Caco-2 (cell line): Measurements from ENCODE around the gene SEMA4B. TPM values are rescaled to one million over a fixed set of nuclear protein-coding genes. Genes with fewer than 3 reads are reported as not detected.

Source experiments
- BruUV-seq: library from RNA; stranded (reverse); fragments of 400-500 nt; replicated peaks from 2 replicates; lab custom pipeline; 2021; lab: Mats Ljungman, UMichigan
- CTCF ChIA-PET: fragments of 300-600 bp; sonication (Branson Sonifier 250); formaldehyde crosslinking; loops from one replicate; lab custom pipeline; 2022; ENCODE audit warnings: antibody characterized with exemption; lab: Charles Lee
- POLR2A ChIA-PET: fragments of 300-600 bp; sonication (Branson Sonifier 250); formaldehyde crosslinking; loops from one replicate; lab custom pipeline; 2022; ENCODE audit warnings: antibody characterized with exemption; lab: Charles Lee
- DNase-seq, 2 experiments: peaks; one replicate each; pipeline versions ENCODE4 v3.0.0 to v3.0.0-alpha.2; 2020 to 2022
- H3K27me3 ChIP-seq: replicated peaks from 2 replicates; pipeline ENCODE4 v1.6.0; 2011; ENCODE audit warnings: low read length; ENCODE audit not compliant: control insufficient read depth, insufficient read depth
- H3K36me3 ChIP-seq: 2 replicates; pipeline ENCODE4 v1.5.1; 2011; ENCODE audit warnings: low read length; ENCODE audit not compliant: control insufficient read depth, insufficient read depth
- H3K4me1 ChIP-seq: fragments of 250-450 bp; sonication (Bioruptor Pico); 2 replicates; pipeline ENCODE4 v1.5.1; 2020; ENCODE audit warnings: mild to moderate bottlenecking
- H3K4me3 ChIP-seq: 2 replicates; pipeline ENCODE4 v1.5.1; 2011; ENCODE audit warnings: low read depth, mild to moderate bottlenecking, control low read depth, low read length
- H3K9me3 ChIP-seq: fragments of 250-450 bp; sonication (Bioruptor Pico); 2 replicates; pipeline ENCODE4 v1.5.1; 2020; ENCODE audit warnings: mild to moderate bottlenecking, moderate library complexity
- H3K27ac Mint-ChIP-seq: one replicate; pipeline ENCODE4 v1.8.0; 2022; ENCODE audit warnings: mixed read lengths; ENCODE audit not compliant: unreplicated experiment
- H3K27me3 Mint-ChIP-seq: one replicate; pipeline ENCODE4 v1.8.0; 2022; ENCODE audit warnings: mixed read lengths; ENCODE audit not compliant: insufficient read depth, unreplicated experiment
- H3K36me3 Mint-ChIP-seq: one replicate; pipeline ENCODE4 v1.8.0; 2022; ENCODE audit warnings: mild to moderate bottlenecking, mixed read lengths; ENCODE audit not compliant: insufficient read depth, unreplicated experiment
- H3K4me1 Mint-ChIP-seq: one replicate; pipeline ENCODE4 v1.8.0; 2022; ENCODE audit warnings: low read depth, mixed read lengths; ENCODE audit not compliant: unreplicated experiment
- H3K4me3 Mint-ChIP-seq: one replicate; pipeline ENCODE4 v1.8.0; 2022; ENCODE audit warnings: mild to moderate bottlenecking, moderate library complexity, mixed read lengths; ENCODE audit not compliant: unreplicated experiment
- H3K9me3 Mint-ChIP-seq: one replicate; pipeline ENCODE4 v1.8.0; 2022; ENCODE audit warnings: mixed read lengths; ENCODE audit not compliant: unreplicated experiment
- CTCF ChIP-seq, 2 experiments: fragments of 200-600 bp in 1 of 2; IDR thresholded peaks; 1 replicate in 1 of 2; 2 replicates in 1 of 2; pipeline versions ENCODE4 v1.5.1 to v1.8.0; 2011 to 2022; ENCODE audit warnings: antibody characterized with exemption in 1 of 2, control low read depth in 1 of 2, inconsistent platforms in 1 of 2, low read depth in 1 of 2, low read length in 1 of 2, mild to moderate bottlenecking in 1 of 2, moderate library complexity in 1 of 2; ENCODE audit not compliant: insufficient read depth in 1 of 2, severe bottlenecking in 1 of 2, unreplicated experiment in 1 of 2
- intact Hi-C: fragments of 100-400 bp; cut with micrococcal nuclease; formaldehyde crosslinking; loops from one replicate; pipeline ENCODE4 v1.10.0; 2022; ENCODE audit not compliant: unreplicated experiment
- total RNA-seq: library from RNA; stranded (reverse); gene quantifications from 2 replicates; pipeline ENCODE4 v1.2.3, GENCODE V29; 2022

Gene SEMA4B
- total RNA-seq, 1 experiment from 2014 or later = 13.9 TPM

- Histone ChIP-seq H3K4me3 (no peak overlapping the region), H3K4me1 (no peaks in the 10 kb centered on the region), H3K9me3 (no peaks in the 10 kb centered on the region), H3K27me3 (no peaks in the 10 kb centered on the region), H3K36me3 (no peaks in the 10 kb centered on the region)
- intact Hi-C loops = no loop called here
- no TSS peak for BruUV-seq
- no peak for TF ChIP-seq CTCF (IDR thresholded peaks at IDR 0.05; ENCODE audit: insufficient read depth in 1 of 2, low read depth in 1 of 2, low read length in 1 of 2, severe bottlenecking in 1 of 2, unreplicated experiment in 1 of 2)
- CTCF ChIA-PET = no interaction called here
- peaks cover 11% of the 10 kb centered on the region for H3K36me3 Mint-ChIP-seq
- no peak overlapping the region for H3K27ac Mint-ChIP-seq
- H3K9me3 Mint-ChIP-seq = no peaks in the 10 kb centered on the region
- no peaks in the 10 kb centered on the region for H3K27me3 Mint-ChIP-seq
- POLR2A ChIA-PET = no interaction called here
- DNase-seq = no peak
- H3K4me1 Mint-ChIP-seq = no peaks in the 10 kb centered on the region
- H3K4me3 Mint-ChIP-seq = no peak overlapping the region
These were observed 24.5 kb downstream of the SEMA4B start for GRCh38 chr15:90225504-90226234.

GRCh38 chr15:90227336-90227735, 26.2 kb downstream of the SEMA4B start:
- no TSS peak for BruUV-seq
- H3K4me1 Mint-ChIP-seq = no peaks in the 10 kb centered on the region
- POLR2A ChIA-PET = no interaction called here
- CTCF ChIA-PET = interaction anchor here (0.7 kb wide), 1 partner anchor 13 kb away, joined by 3 read pairs; no protein-coding TSS in a partner anchor
- H3K9me3 Mint-ChIP-seq = no peaks in the 10 kb centered on the region
- Histone ChIP-seq H3K4me3 (no peak overlapping the region), H3K9me3 (no peaks in the 10 kb centered on the region), H3K4me1 (no peaks in the 10 kb centered on the region; the same call in 1 of the 2 replicates), H3K27me3 (no peaks in the 10 kb centered on the region), H3K36me3 (no peaks in the 10 kb centered on the region; the same call in 1 of the 2 replicates)
- peaks cover 11% of the 10 kb centered on the region for H3K36me3 Mint-ChIP-seq
- H3K27me3 Mint-ChIP-seq = no peaks in the 10 kb centered on the region
- no peak for TF ChIP-seq CTCF (IDR thresholded peaks at IDR 0.05; ENCODE audit: insufficient read depth in 1 of 2, low read depth in 1 of 2, low read length in 1 of 2, severe bottlenecking in 1 of 2, unreplicated experiment in 1 of 2)
- no peak overlapping the region for H3K4me3 Mint-ChIP-seq
- no peak for DNase-seq
- intact Hi-C loops = no loop called here
- no peak overlapping the region for H3K27ac Mint-ChIP-seq

- no peaks in the 10 kb centered on the region; the same call in 1 of the 2 replicates for H3K36me3 ChIP-seq
- no peaks in the 10 kb centered on the region for H3K27me3 ChIP-seq
- BruUV-seq = no TSS peak
- H3K9me3 ChIP-seq = no peaks in the 10 kb centered on the region
- H3K4me3 Mint-ChIP-seq = no peak overlapping the region
- H3K27ac Mint-ChIP-seq = no peak overlapping the region
- DNase-seq = no peak
- no peaks in the 10 kb centered on the region for H3K9me3 Mint-ChIP-seq
- TF ChIP-seq CTCF (IDR thresholded peaks at IDR 0.05; ENCODE audit: insufficient read depth in 1 of 2, low read depth in 1 of 2, low read length in 1 of 2, severe bottlenecking in 1 of 2, unreplicated experiment in 1 of 2) = no peak
- no peak overlapping the region for H3K4me3 ChIP-seq
- H3K4me1 ChIP-seq = no peaks in the 10 kb centered on the region; the same call in 1 of the 2 replicates
- H3K27me3 Mint-ChIP-seq = no peaks in the 10 kb centered on the region
- ChIA-PET POLR2A (no interaction called here), CTCF (interaction anchor here (0.7 kb wide), 1 partner anchor 14 kb away, joined by 3 read pairs; no protein-coding TSS in a partner anchor)
- H3K4me1 Mint-ChIP-seq = peaks cover 5% of the 10 kb centered on the region
- intact Hi-C loops = no loop called here
- H3K36me3 Mint-ChIP-seq = peaks cover 11% of the 10 kb centered on the region
These were observed 27.0 kb downstream of the SEMA4B start for GRCh38 chr15:90227816-90228772.
